MM.1S (cell line): ENCODE measurements around the gene DHRSX.

Source experiments
- CTCF ChIP-seq: fragments of 300-600 bp; sonication (generic); IDR thresholded peaks from 2 replicates; pipeline ENCODE4 v1.5.1; 2016; ENCODE audit warnings: antibody characterized with exemption, low read length, mixed read lengths
- EZH2 ChIP-seq: fragments of 300-600 bp; sonication (generic); optimal IDR thresholded peaks from 2 replicates; pipeline ENCODE3; 2017; ENCODE audit warnings: low read depth, mild to moderate bottlenecking, antibody characterized with exemption, low read length, mixed read lengths
- EZH2phosphoT487 ChIP-seq: fragments of 300-600 bp; sonication (generic); IDR thresholded peaks from 2 replicates; pipeline ENCODE4 v1.6.1; 2018; ENCODE audit warnings: antibody characterized with exemption, low read length

DNA sequence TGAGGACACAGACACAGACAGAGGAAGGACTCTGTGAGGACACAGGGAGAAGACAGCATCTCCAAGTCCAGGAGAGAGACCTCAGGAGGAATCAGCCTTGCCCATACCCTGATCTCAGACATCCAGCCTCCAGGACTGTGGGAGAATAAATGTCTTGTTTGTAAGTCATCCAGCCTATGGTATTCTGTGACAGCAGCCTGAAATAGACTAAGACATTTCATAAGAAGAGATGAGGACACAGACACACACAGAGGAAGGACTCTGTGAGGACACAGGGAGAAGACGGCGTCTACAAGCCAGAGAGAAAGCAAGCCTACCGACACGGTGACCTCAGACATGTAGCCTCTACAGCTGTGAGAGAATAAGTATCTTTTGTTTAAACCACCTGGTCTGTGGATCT lies 112.1 kb downstream of the DHRSX start:
- TF ChIP-seq CTCF (no peak), EZH2 (no peak), EZH2phosphoT487 (no peak)
